Left hindlimb (tissue), 1 donor: ENCODE data around the gene RBPJ.
"Not testable (repeated sequence)": the region's sequence is repeated elsewhere in the genome, so short reads cannot be mapped to it uniquely, and the experiment has no call there.

Source experiments
- DNase-seq: peaks from one replicate; pipeline ENCODE4 v3.0.0-alpha.2; 2018

Gene RBPJ

GRCh38 chr4:26302031-26302899 is 18.5 kb upstream of the RBPJ start:
- DNase-seq, result no peak

GRCh38 chr4:26303008-26303407 is 17.8 kb upstream of the RBPJ start:
- no peak for DNase-seq

GRCh38 chr4:26307037-26307800 is 13.6 kb upstream of the RBPJ start:
- no peak for DNase-seq

GRCh38 chr4:26308568-26308967 is 12.2 kb upstream of the RBPJ start:
- no peak for DNase-seq

DNA sequence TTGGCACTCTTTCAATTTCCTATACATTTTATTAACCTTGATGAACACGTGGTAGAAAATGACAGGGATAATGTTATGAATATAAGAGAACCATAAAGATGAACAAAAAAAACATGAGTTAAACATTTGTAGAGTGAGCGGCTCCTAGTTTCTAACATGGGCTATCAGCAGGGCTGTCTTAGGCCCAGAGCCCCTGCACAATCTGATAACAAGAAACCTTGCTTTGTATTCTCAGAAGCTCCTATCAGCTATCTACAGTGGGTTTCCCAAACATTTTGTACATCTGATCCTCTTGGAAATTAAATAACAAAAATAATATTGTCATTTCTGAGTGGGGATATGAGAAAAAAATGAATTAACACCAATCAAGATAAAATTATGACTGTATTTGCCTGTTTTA is 10.6 kb upstream of the RBPJ start:
- DNase-seq, result no peak

DNA sequence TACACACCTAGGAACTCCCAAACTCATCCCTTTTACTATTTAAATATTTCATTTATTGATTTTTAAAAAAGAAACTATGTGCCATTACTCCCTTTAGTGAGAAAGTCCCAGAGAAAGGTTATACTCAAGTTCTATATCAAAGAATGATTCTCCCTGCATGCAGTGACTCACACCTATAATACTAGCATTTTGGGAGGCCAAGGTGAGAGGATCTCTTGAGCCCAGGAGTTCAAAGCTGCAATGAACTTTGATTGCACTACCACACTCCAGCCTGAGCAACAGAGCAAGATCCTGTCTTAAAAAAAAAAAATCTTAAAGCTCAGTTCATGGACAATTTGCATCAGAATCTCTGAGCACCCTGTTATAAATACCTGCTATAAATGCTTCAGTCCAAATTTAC is 9.2 kb upstream of the RBPJ start:
- no peak for DNase-seq

DNA sequence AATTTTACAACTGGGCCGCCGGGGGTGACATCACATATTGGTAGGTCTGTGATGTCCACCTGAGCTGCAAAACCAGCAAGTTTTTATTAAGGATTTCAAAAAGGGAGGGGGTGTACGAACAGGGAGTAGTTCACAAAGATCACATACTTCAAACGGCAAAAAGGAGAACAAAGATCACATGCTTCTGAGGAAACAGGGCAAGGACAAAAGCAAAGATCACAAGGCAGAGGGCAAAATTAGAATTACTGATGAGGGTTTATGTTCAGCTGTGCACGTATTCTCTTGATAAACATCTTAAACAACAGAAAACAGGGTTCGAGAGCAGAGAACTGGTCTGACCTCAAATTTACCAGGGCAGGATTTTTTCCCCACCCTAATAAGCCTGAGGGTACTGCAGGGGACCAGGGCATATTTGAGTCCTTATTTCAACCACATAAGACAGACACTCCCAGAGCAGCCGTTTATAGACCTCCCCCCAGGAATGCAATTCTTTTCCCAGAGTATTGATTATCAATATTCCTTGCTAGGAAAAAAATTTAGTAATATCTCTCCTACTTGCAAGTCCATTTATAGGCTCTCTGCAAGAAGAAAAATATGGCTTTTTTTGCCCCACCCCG is 5.4 kb upstream of the RBPJ start:
- DNase-seq, result not testable (repeated sequence)

DNA sequence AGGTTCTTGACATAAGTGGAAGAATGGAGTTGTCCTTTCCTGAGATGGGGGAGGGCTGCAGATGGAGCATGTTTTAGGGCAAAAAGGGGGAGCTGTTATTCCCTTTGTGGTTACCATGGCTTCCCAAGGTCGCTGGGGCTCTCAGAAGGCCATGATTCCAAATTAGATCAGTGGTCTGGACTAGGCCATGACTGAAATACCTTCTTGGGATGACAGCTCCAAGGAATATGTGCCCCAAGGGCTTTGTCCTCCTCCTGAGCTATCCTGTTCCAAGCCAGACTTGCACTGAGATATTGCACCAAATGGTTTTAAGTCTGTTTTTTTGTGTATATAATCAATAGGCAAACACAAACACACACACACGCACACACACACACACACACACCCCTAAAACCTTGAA is 3.0 kb upstream of the RBPJ start:
- no peak for DNase-seq

- peak; percentile 99 for DNase-seq
Measured at GRCh38 chr4:26319467-26319948, 1.3 kb upstream of the RBPJ start.

DNA sequence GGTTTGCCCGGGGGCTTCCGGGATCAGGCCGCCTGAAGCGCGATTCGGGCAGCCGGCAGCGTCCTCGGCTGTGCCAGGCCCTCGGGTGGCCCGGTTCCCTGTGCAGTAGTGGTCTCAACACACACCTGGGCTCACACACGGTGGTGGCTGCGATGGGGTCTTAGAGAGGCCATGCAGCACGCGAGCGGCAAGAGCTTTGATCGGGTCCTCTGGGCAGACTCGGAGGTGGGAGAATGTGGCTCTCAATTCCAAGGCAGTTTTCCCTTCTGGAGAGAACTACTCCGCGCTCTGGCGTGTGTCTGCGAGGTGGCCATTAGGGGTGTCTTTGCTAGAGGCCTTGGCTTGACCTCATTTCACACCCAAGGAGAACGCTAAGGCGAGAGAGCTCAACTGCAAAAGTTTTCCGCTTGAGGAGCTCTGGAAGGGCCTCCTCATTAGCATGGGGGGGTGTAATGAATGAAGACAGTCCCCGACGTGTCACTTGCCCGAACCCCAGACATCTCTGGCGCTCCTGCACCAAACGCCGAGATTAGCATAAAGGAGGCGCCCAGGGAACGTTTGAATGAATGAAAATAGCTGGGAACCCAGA is 771 bp upstream of the RBPJ start:
- DNase-seq, result no peak

DNA sequence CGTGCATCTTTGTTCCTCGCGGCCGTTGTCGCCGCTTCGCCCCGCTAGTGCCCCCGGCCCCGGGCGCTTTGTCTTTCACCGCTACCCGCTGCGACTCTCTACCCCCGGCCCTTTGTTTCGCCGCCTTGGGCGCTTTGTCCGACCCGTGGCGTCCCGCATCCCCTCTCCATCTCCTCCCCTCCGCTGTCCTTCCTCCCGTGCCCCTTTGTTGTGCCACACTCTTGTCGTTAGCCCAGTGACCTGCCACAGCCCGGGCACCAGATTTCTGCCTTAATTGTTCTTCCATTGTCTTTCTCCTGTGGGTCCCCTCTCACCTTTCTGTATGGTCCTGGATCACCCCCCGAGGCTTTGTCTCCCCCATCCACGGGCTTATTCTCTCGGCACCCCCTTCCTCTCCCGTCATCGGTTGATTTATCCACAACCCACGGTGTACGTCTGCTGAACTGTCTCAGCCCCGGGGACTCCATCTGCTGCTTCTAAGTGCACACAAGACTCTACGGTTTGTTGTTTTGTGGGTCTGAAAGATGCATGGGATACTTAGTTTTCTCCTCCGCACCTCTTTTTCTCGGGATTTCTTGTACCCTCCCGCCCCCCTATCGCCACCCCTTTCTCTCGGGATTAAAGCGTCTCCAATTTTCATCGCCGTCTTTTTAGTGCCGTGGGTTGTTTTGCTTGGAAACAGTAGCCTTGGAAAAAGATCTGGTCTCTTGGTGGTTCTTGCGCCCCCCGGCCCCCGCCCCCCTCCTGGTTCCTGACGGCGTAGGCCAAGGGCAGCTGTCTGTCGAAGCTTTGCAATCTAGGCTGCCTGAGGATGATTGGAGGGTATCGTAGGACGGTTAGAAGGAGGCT is 783 bp downstream of the RBPJ start:
- peak; percentile 77 for DNase-seq

- DNase-seq, result no peak
Measured at GRCh38 chr4:26322346-26322745, 1.5 kb downstream of the RBPJ start.

DNA sequence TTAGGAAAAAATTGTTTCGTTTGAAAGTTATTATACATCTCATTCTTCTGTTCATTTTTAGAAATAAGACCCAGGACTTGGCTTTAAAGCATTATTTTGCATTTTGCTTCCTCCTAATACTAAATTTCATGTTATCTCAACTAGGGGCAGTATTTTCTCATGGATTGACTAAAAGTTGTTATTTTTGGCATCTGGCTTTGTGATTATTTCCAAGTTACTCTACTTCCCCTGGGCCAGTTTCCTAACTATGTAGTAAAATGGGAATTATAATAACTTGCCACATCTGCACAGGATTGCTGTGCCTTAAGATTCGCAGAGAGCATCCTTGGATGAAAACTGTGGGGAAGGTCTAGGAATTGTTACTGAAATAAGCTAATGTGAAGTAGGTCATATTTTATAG is 3.0 kb downstream of the RBPJ start:
- no peak for DNase-seq

GRCh38 chr4:26325191-26325590 is 4.4 kb downstream of the RBPJ start:
- DNase-seq, result no peak

- no peak for DNase-seq
Measured at GRCh38 chr4:26326791-26327190, 6.0 kb downstream of the RBPJ start.

DNA sequence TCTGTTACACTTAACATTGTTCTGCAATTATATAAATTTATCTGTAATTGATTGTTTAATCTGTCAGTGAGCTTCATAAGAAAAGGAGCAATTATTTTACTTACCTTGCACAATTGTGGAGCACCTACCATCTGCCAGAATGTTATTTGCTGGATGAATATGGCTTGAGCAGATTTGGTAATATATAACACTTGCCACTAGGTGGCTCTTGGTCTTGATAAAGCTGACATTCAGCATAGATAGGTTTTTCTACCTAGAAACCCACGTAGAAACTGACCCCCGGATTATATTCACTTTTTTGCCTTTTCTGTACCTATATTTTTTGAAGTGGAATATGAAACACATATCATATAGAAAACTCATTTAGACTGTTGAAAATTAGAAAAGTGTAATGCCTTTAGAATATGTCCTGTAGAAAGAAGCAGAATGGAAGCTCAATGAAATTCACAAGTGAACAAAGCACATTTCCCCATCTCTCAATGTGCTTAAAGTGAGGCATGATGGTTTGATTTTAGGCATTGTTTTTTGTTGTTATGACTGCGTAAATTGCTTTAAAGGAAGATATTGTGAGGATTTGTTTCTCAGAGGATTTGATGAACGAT is 9.5 kb downstream of the RBPJ start:
- DNase-seq, result no peak

GRCh38 chr4:26330946-26331345 is 10.1 kb downstream of the RBPJ start:
- DNase-seq, result no peak

- DNase-seq, result no peak
Measured at GRCh38 chr4:26331380-26331950, 10.7 kb downstream of the RBPJ start.

DNA sequence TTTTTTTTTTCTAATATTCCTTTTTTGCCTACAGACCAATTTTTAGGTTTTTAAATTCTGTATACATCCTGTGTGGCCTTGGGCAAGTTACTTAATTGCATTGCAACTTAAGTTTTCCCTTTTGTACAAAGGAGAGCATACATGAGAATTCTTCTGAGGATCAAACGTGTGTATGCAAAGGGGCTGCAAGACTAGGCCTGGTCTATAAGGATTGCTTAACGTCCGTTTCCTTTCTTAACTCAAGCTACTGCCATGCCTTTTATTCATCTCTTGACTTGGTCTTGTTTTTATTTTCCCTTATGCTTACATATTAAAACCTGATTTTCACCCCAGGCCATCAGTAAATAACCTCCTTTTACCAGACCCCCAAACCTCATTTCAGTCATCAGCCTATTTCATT is 13.6 kb downstream of the RBPJ start:
- DNase-seq, result no peak

DNA sequence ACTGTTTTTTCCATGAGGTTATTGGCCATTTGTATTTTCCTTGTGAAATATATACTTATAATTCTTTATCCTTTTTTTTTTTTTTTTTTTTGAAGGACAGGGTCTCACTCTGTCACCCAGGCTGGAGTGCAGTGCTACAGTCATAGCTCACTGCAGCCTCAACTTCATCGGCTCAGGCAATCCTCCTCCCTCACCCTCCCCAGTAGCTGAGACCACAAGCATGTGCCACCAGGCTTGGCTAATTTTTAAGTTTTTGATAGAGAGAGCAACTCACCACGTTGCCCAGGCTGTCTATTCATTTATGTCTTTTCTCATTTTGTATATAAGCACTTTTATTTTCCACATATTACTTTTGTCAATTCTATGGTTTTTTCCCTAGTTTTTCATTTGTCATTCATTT is 16.8 kb downstream of the RBPJ start:
- no peak for DNase-seq

DNA sequence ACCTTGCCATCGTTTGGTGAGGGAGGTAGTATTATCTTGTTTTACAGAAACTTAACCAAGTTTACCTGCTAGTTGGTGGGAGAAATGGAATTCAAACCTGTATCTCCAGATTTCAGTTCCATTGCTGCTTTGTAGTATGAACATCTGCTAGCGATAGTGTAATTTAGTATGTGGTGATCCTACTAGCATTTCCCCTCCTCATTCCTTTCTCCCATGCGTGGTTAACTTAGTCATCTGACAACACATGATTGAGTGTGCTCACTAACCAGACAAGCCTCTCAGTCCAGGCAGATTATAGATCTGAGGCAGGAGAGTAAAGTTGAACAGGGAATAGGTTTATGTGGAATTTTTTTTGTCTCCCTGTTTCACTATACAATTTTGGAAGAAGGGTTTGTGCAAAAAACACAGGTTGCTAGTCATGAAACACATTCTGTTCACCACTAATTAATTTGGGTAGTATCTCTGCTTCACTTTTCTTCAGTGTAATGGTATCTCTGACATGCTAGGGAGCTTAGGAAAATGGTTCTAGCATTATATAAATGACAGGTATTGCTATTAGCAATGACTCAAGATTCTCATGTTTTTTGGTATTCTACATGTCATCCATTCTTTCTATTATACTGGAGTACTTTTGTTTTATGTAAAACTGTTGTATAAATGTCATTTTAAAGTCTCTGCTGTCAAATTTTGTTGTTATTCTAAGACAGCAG is 21.7 kb downstream of the RBPJ start:
- no peak for DNase-seq
